ENCODE data around the gene FDCSP. TPM values are rescaled to one million over a fixed set of nuclear protein-coding genes. Genes with fewer than 3 reads are reported as not detected.

FDCSP gene
- total and polyA plus RNA-seq, 10 of the 15 experiments (the other 5 are each of a cell fraction or from before 2014, with no cell fraction given), result not detected

GRCh38 chr4:70236125-70236524 lies 10.2 kb downstream of the FDCSP start:
- CTCF ChIA-PET, result no interaction called here
- WGBS (ENCODE audit: insufficient coverage, insufficient replicate concordance, low lambda C conversion rate, missing lambda C conversion rate), result 0% methylated on average over 1 of the region's 1 CpG

More at GRCh38 chr4:70236125-70236524, 10.2 kb downstream of the FDCSP start:
- Histone ChIP-seq H3K9ac (ENCODE audit: control insufficient read depth, insufficient read depth, low read length) (no peak overlapping the region), H2AFZ (ENCODE audit: control insufficient read depth, low read depth, low read length) (no peak overlapping the region), H3K4me1 (ENCODE audit: control insufficient read depth, insufficient read depth, low read length) (no peaks in the 10 kb centered on the region), H3K36me3 (ENCODE audit: control insufficient read depth in 2 of 2, insufficient read depth in 2 of 2, low read length in 1 of 2) (no peaks in the 10 kb centered on the region), H3K27me3 (replicated peaks in 1 of 2; ENCODE audit: control insufficient read depth in 2 of 2, insufficient read depth in 2 of 2, low read length in 1 of 2) (no peaks in the 10 kb centered on the region), H3K9me3 (replicated peaks; ENCODE audit: control insufficient read depth, insufficient read depth, low read length) (no peaks in the 10 kb centered on the region), H3K79me2 (ENCODE audit: control insufficient read depth, insufficient read depth, low read length) (no peaks in the 10 kb centered on the region), H3K4me2 (ENCODE audit: control insufficient read depth, insufficient read depth) (no peak overlapping the region), H3K4me3 (no peak overlapping the region), H4K20me1 (ENCODE audit: control insufficient read depth, insufficient read depth) (no peaks in the 10 kb centered on the region), H3K27ac (ENCODE audit: control insufficient read depth, insufficient read depth) (no peak overlapping the region)
- ATAC-seq, result no peak
- TF ChIP-seq DPF2 (IDR thresholded peaks at IDR 0.05), result no peak
- no peak for TF ChIP-seq SMC3 (IDR thresholded peaks at IDR 0.05; ENCODE audit: borderline replicate concordance, low read length)
- no peak for TF ChIP-seq TCF7 (IDR thresholded peaks at IDR 0.05; ENCODE audit: borderline replicate concordance)
- TF ChIP-seq KAT2A (conservative IDR thresholded peaks at IDR 0.05; ENCODE audit: control insufficient read depth, low read depth, low read length), result no peak
- no peak for TF ChIP-seq SUPT20H (IDR thresholded peaks at IDR 0.05; ENCODE audit: borderline replicate concordance, control insufficient read depth, low read depth, low read length)
- TF ChIP-seq MTA2 (IDR thresholded peaks at IDR 0.05; ENCODE audit: low read depth), result no peak
- TF ChIP-seq POLR2A (IDR thresholded peaks at IDR 0.05; ENCODE audit: low read depth, low read length), result no peak
- TF ChIP-seq CREB1 (IDR thresholded peaks at IDR 0.05; ENCODE audit: low read depth), result no peak
- no peak for TF ChIP-seq ZBTB33 (IDR thresholded peaks at IDR 0.05)
- no peak for TF ChIP-seq ZNF217 (IDR thresholded peaks at IDR 0.05)
- no peak for TF ChIP-seq POLR2AphosphoS5 (IDR thresholded peaks at IDR 0.05; ENCODE audit: low read length)
- TF ChIP-seq TBL1XR1 (IDR thresholded peaks at IDR 0.05; ENCODE audit: low read depth, low read length), result no peak
- TF ChIP-seq EP300 (IDR thresholded peaks at IDR 0.05; ENCODE audit: borderline replicate concordance in 1 of 2, control insufficient read depth in 1 of 2, low read depth in 2 of 2, low read length in 2 of 2), result no peak
- TF ChIP-seq, protein P1, sequence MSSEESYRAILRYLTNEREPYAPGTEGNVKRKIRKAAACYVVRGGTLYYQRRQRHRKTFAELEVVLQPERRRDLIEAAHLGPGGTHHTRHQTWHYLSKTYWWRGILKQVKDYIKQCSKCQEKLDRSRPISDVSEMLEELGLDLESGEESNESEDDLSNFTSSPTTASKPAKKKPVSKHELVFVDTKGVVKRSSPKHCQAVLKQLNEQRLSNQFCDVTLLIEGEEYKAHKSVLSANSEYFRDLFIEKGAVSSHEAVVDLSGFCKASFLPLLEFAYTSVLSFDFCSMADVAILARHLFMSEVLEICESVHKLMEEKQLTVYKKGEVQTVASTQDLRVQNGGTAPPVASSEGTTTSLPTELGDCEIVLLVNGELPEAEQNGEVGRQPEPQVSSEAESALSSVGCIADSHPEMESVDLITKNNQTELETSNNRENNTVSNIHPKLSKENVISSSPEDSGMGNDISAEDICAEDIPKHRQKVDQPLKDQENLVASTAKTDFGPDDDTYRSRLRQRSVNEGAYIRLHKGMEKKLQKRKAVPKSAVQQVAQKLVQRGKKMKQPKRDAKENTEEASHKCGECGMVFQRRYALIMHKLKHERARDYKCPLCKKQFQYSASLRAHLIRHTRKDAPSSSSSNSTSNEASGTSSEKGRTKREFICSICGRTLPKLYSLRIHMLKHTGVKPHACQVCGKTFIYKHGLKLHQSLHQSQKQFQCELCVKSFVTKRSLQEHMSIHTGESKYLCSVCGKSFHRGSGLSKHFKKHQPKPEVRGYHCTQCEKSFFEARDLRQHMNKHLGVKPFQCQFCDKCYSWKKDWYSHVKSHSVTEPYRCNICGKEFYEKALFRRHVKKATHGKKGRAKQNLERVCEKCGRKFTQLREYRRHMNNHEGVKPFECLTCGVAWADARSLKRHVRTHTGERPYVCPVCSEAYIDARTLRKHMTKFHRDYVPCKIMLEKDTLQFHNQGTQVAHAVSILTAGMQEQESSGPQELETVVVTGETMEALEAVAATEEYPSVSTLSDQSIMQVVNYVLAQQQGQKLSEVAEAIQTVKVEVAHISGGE (CRISPR knock-in tag; IDR thresholded peaks at IDR 0.05), result no peak
- no peak for TF ChIP-seq HDAC2 (IDR thresholded peaks at IDR 0.05)
- no peak for TF ChIP-seq JUND (IDR thresholded peaks at IDR 0.05; ENCODE audit: low read depth, low read length)
- no peak for TF ChIP-seq ZNF274 (IDR thresholded peaks at IDR 0.05; ENCODE audit: insufficient read depth, insufficient read length)
- TF ChIP-seq EED (IDR thresholded peaks at IDR 0.05; ENCODE audit: low read depth), result no peak
- TF ChIP-seq NR2C1 (IDR thresholded peaks at IDR 0.05), result no peak
- TF ChIP-seq, protein P2, sequence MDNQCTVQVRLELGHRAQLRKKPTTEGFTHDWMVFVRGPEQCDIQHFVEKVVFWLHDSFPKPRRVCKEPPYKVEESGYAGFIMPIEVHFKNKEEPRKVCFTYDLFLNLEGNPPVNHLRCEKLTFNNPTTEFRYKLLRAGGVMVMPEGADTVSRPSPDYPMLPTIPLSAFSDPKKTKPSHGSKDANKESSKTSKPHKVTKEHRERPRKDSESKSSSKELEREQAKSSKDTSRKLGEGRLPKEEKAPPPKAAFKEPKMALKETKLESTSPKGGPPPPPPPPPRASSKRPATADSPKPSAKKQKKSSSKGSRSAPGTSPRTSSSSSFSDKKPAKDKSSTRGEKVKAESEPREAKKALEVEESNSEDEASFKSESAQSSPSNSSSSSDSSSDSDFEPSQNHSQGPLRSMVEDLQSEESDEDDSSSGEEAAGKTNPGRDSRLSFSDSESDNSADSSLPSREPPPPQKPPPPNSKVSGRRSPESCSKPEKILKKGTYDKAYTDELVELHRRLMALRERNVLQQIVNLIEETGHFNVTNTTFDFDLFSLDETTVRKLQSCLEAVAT (IDR thresholded peaks at IDR 0.05), result no peak
- intact Hi-C loops (cut with micrococcal nuclease; ENCODE audit: unreplicated experiment), result no loop called here
- no TSS peak for BruUV-seq (replicated peaks)
- DNase-seq (ENCODE audit: low read depth, low spot score), result no peak
- ChIA-PET RAD21 (ENCODE audit: unreplicated experiment) (no interaction called here), POLR2A (no interaction called here), SMC1A (ENCODE audit: uncharacterized antibody, unreplicated experiment) (no interaction called here)
- in situ Hi-C loops (cut with MboI), result no loop called here
- no peak for FAIRE-seq
